Raji (cell line): ENCODE measurements around the gene DRD1.
A peak's percentile ranks its signal among the peaks of the same experiment; 100 is the strongest.

Source experiments
- POLR2A ChIP-seq: IDR thresholded peaks from 2 replicates; pipeline ENCODE4 v1.6.1; 2011; ENCODE audit warnings: low read depth, low read length, control low read depth; ENCODE audit not compliant: insufficient read depth

DRD1 gene

GRCh38 chr5:175444060-175444904 lies at the start of gene DRD1:
Gene DRD1, minus strand, starts transcription at chr5:175444182. Its CDS starts 1,083 bp downstream, at chr5:175443099.
- no peak for TF ChIP-seq POLR2A

GRCh38 chr5:175493726-175494125 lies 49.7 kb upstream of the DRD1 start:
- TF ChIP-seq POLR2A = no peak

GRCh38 chr5:175493260-175493659 lies 49.3 kb upstream of the DRD1 start:
- TF ChIP-seq POLR2A = no peak

GRCh38 chr5:175491223-175491622 lies 47.2 kb upstream of the DRD1 start:
- no peak for TF ChIP-seq POLR2A

- TF ChIP-seq POLR2A = no peak
Measured at GRCh38 chr5:175489693-175490443, 45.9 kb upstream of the DRD1 start.

- TF ChIP-seq POLR2A = no peak
Measured at GRCh38 chr5:175487514-175488222, 43.7 kb upstream of the DRD1 start.

GRCh38 chr5:175485631-175486030 lies 41.6 kb upstream of the DRD1 start:
- TF ChIP-seq POLR2A = no peak

GRCh38 chr5:175484829-175485228 lies 40.8 kb upstream of the DRD1 start:
- TF ChIP-seq POLR2A = no peak

GRCh38 chr5:175484322-175484721 lies 40.3 kb upstream of the DRD1 start:
- TF ChIP-seq POLR2A = no peak

GRCh38 chr5:175483337-175483736 lies 39.4 kb upstream of the DRD1 start:
- no peak for TF ChIP-seq POLR2A

GRCh38 chr5:175479125-175479881 lies 35.3 kb upstream of the DRD1 start:
- TF ChIP-seq POLR2A = no peak

- TF ChIP-seq POLR2A = peak; percentile 80
Measured at GRCh38 chr5:175478384-175479124, 34.6 kb upstream of the DRD1 start, which contains the start of gene SFXN1. Gene SFXN1, plus strand, starts transcription at chr5:175478560. Its CDS starts 13,544 bp downstream, at chr5:175492104.

GRCh38 chr5:175478008-175478383 lies 34.0 kb upstream of the DRD1 start:
- no peak for TF ChIP-seq POLR2A

GRCh38 chr5:175477440-175477839 lies 33.5 kb upstream of the DRD1 start:
- TF ChIP-seq POLR2A = no peak
